CD14-positive monocyte (primary cell): ENCODE measurements around the gene LZTFL1. TPM values are rescaled to one million over a fixed set of nuclear protein-coding genes. Genes with fewer than 3 reads are reported as not detected.

Experiments used
- DNase-seq, 3 donors: peaks; one replicate each; pipeline ENCODE4 v3.0.0-alpha.2; 2011 to 2022
- H2AFZ ChIP-seq: 2 replicates; pipeline ENCODE4 v1.6.0; 2012; ENCODE audit warnings: mild to moderate bottlenecking, low read depth, low read length, inconsistent platforms; ENCODE audit not compliant: insufficient read depth, poor library complexity, severe bottlenecking
- H3K27ac ChIP-seq, 2 donors: 1 replicate in 1 of 2; 2 replicates in 1 of 2; pipeline ENCODE4 v1.5.1; 2012 to 2013; ENCODE audit warnings: low read length in 2 of 2, control low read depth in 1 of 2, inconsistent platforms in 1 of 2, low read depth in 1 of 2, mild to moderate bottlenecking in 1 of 2
- H3K27me3 ChIP-seq, 2 donors: one replicate each; pipeline versions ENCODE4 v1.6.0 to v1.6.1; 2011 to 2013; ENCODE audit warnings: low read length in 2 of 2; ENCODE audit not compliant: control insufficient read depth in 2 of 2, insufficient read depth in 2 of 2
- H3K36me3 ChIP-seq, 2 donors: replicated peaks in 1 of 2; 1 replicate in 1 of 2; 2 replicates in 1 of 2; pipeline versions ENCODE4 v1.5.1 to v1.6.1; 2012 to 2013; ENCODE audit warnings: low read length in 2 of 2, control low read depth in 1 of 2, inconsistent platforms in 1 of 2, mild to moderate bottlenecking in 1 of 2; ENCODE audit not compliant: insufficient read depth in 2 of 2, control insufficient read depth in 1 of 2
- H3K4me1 ChIP-seq, 2 donors: 1 replicate in 1 of 2; 2 replicates in 1 of 2; pipeline versions ENCODE4 v1.5.1 to v1.6.1; 2012 to 2013; ENCODE audit warnings: low read length in 2 of 2, control low read depth in 1 of 2, inconsistent platforms in 1 of 2, mild to moderate bottlenecking in 1 of 2, moderate library complexity in 1 of 2; ENCODE audit not compliant: insufficient read depth in 2 of 2, control insufficient read depth in 1 of 2
- H3K4me2 ChIP-seq: replicated peaks from 2 replicates; pipeline ENCODE3; 2012; ENCODE audit warnings: low read length, moderate library complexity, mild to moderate bottlenecking; ENCODE audit not compliant: poor library complexity, severe bottlenecking; ENCODE audit errors: extremely low read depth
- H3K4me3 ChIP-seq, 3 experiments: fragments of 200-600 bp in 1 of 3; sonication (generic) in 1 of 3; replicated peaks in 1 of 3; 1 replicate in 2 of 3; 2 replicates in 1 of 3; pipeline ENCODE4 v1.5.1; 2011 to 2013; ENCODE audit warnings: low read length in 3 of 3, mild to moderate bottlenecking in 3 of 3, control low read depth in 2 of 3, low read depth in 2 of 3, inconsistent platforms in 1 of 3, moderate library complexity in 1 of 3
- H3K79me2 ChIP-seq: 2 replicates; pipeline ENCODE4 v1.6.0; 2012; ENCODE audit warnings: mild to moderate bottlenecking, control low read depth, inconsistent platforms, low read length, moderate library complexity; ENCODE audit not compliant: insufficient read depth
- H3K9ac ChIP-seq: 2 replicates; pipeline ENCODE4 v1.6.0; 2017; ENCODE audit warnings: low read length, mild to moderate bottlenecking; ENCODE audit not compliant: insufficient read depth, poor library complexity, severe bottlenecking
- H3K9me3 ChIP-seq, 2 donors: replicated peaks in 1 of 2; 1 replicate in 1 of 2; 2 replicates in 1 of 2; pipeline versions ENCODE4 v1.5.1 to v1.6.1; 2012 to 2013; ENCODE audit warnings: low read length in 2 of 2, control low read depth in 1 of 2; ENCODE audit not compliant: control insufficient read depth in 1 of 2, insufficient read depth in 1 of 2
- H4K20me1 ChIP-seq: 2 replicates; pipeline ENCODE4 v1.6.0; 2012; ENCODE audit warnings: mild to moderate bottlenecking, low read length, control low read depth, moderate library complexity; ENCODE audit not compliant: insufficient read depth
- H3K27ac Mint-ChIP-seq, 7 donors: one replicate each; pipeline ENCODE4 v1.8.0; 2020; ENCODE audit warnings: mild to moderate bottlenecking in 7 of 7, mixed read lengths in 7 of 7, moderate library complexity in 6 of 7, inconsistent platforms in 2 of 7
- H3K27me3 Mint-ChIP-seq, 3 donors: one replicate each; pipeline ENCODE4 v1.8.0; 2021 to 2022; ENCODE audit warnings: low read depth in 3 of 3, mild to moderate bottlenecking in 3 of 3, mixed read lengths in 3 of 3, moderate library complexity in 3 of 3, inconsistent platforms in 1 of 3
- H3K36me3 Mint-ChIP-seq, 2 donors: one replicate each; pipeline ENCODE4 v1.8.0; 2020; ENCODE audit warnings: mixed read lengths in 2 of 2, inconsistent platforms in 1 of 2, mild to moderate bottlenecking in 1 of 2
- H3K4me1 Mint-ChIP-seq: one replicate; pipeline ENCODE4 v1.8.0; 2020; ENCODE audit warnings: mild to moderate bottlenecking, mixed read lengths
- H3K4me3 Mint-ChIP-seq, 2 donors: one replicate each; pipeline ENCODE4 v1.8.0; 2020; ENCODE audit warnings: mild to moderate bottlenecking in 2 of 2, mixed read lengths in 2 of 2, moderate library complexity in 1 of 2
- H3K9me3 Mint-ChIP-seq, 7 donors: one replicate each; pipeline ENCODE4 v1.8.0; 2020 to 2022; ENCODE audit warnings: mixed read lengths in 7 of 7, mild to moderate bottlenecking in 6 of 7, moderate library complexity in 6 of 7, inconsistent platforms in 2 of 7
- CTCF ChIP-seq: fragments of 200-600 bp; IDR thresholded peaks from one replicate; pipeline ENCODE4 v1.8.0; 2022; ENCODE audit warnings: antibody characterized with exemption, mild to moderate bottlenecking
- WGBS: methylation state at CpG from one replicate; pipeline ENCODE4 v1.1.5; 2013; ENCODE audit warnings: missing lambda C conversion rate; ENCODE audit not compliant: insufficient coverage; 5-methylcytosine and 5-hydroxymethylcytosine counted together
- intact Hi-C, 2 donors: fragments of 100-400 bp; cut with micrococcal nuclease; formaldehyde crosslinking; loops; one replicate each; pipeline versions ENCODE4 v1.15.0 to v1.15.1; 2023
- polyA plus RNA-seq, 3 donors: library from polyadenylated mRNA; depleted of rRNA in 1 of 3; unstranded in 2 of 3; stranded (reverse) in 1 of 3; fragments of 300-500 nt in 2 of 3; fragments of >200 nt in 1 of 3; fragmentation: Illumina TruSeq in 2 of 3; gene quantifications; 1 replicate in 2 of 3; 2 replicates in 1 of 3; pipeline ENCODE4 v1.2.3, GENCODE V29; 2012 to 2021

The LZTFL1 gene
- polyA plus RNA-seq, 3 donors, result 7.3 to 10.5 (median 7.5) TPM

- Histone ChIP-seq H3K4me2 (no peak overlapping the region), H2AFZ (no peak overlapping the region), H3K4me1 (no peaks in the 10 kb centered on the region), H3K27ac (no peak overlapping the region), H3K4me3 (no peak overlapping the region), H3K9ac (no peak overlapping the region), H4K20me1 (no peaks in the 10 kb centered on the region), H3K36me3 (no peaks in the 10 kb centered on the region), H3K27me3 (no peaks in the 10 kb centered on the region), H3K79me2 (no peaks in the 10 kb centered on the region), H3K9me3 (peaks cover 0 to 7% of the 10 kb centered on the region in 2 donors)
- no peaks in the 10 kb centered on the region for H3K4me1 Mint-ChIP-seq
- no peak overlapping the region for H3K27ac Mint-ChIP-seq
- WGBS, result 100% methylated on average over 2 of the region's 3 CpGs
- peaks cover 0 to 2% (median 0%) of the 10 kb centered on the region in 3 donors for H3K27me3 Mint-ChIP-seq
- DNase-seq, result no peak
- H3K4me3 Mint-ChIP-seq, result no peak overlapping the region
- peaks cover 0 to 6% of the 10 kb centered on the region in 2 donors for H3K36me3 Mint-ChIP-seq
- no peak for TF ChIP-seq CTCF
- peaks cover 0 to 10% (median 4%) of the 10 kb centered on the region in 7 donors for H3K9me3 Mint-ChIP-seq
- intact Hi-C loops, result no loop called here
These were observed 25.4 kb downstream of the LZTFL1 start for GRCh38 chr3:45816544-45816943.

GRCh38 chr3:45814322-45814721 lies 27.6 kb downstream of the LZTFL1 start:
- H3K27ac Mint-ChIP-seq, result no peak overlapping the region
- peaks cover 0 to 10% (median 4%) of the 10 kb centered on the region in 7 donors for H3K9me3 Mint-ChIP-seq
- intact Hi-C loops, result no loop called here
- Histone ChIP-seq H3K4me3 (no peak overlapping the region), H3K4me1 (no peaks in the 10 kb centered on the region), H3K9ac (no peak overlapping the region), H3K9me3 (peaks cover 0 to 7% of the 10 kb centered on the region in 2 donors), H2AFZ (no peak overlapping the region), H3K79me2 (no peaks in the 10 kb centered on the region), H3K36me3 (no peaks in the 10 kb centered on the region), H3K4me2 (no peak overlapping the region), H4K20me1 (no peaks in the 10 kb centered on the region), H3K27ac (no peak overlapping the region), H3K27me3 (no peaks in the 10 kb centered on the region)
- 86% methylated on average over 3 of the region's 4 CpGs for WGBS
- no peaks in the 10 kb centered on the region for H3K4me1 Mint-ChIP-seq
- H3K27me3 Mint-ChIP-seq, result peaks cover 0 to 2% (median 0%) of the 10 kb centered on the region in 3 donors
- TF ChIP-seq CTCF, result no peak
- H3K4me3 Mint-ChIP-seq, result peak overlapping the region in 1 of 2 donors; percentile 25
- no peak for DNase-seq
- H3K36me3 Mint-ChIP-seq, result no peaks in the 10 kb centered on the region
